AML-193 (cell line): Measurements from ENCODE around the gene ATXN10.

Experiments used
- DNase-seq, 2 experiments: peaks; one replicate each; lab custom pipeline; 2025; lab: John Stamatoyannopoulos, UW

The ATXN10 gene

GRCh38 chr22:45891996-45892621 lies 220.5 kb downstream of the ATXN10 start:
- DNase-seq: no peak

GRCh38 chr22:45892681-45893461 lies 221.2 kb downstream of the ATXN10 start:
- no peak for DNase-seq

- DNase-seq: no peak
These were observed 221.9 kb downstream of the ATXN10 start for GRCh38 chr22:45893516-45893915.
